GM04503 (cell line): Measurements from ENCODE around the gene MTA3.
"Not testable (repeated sequence)": the region's sequence is repeated elsewhere in the genome, so short reads cannot be mapped to it uniquely, and the experiment has no call there.

ENCODE experiments used
- DNase-seq: peaks from one replicate; pipeline ENCODE4 v3.0.0-alpha.2; 2012; ENCODE audit warnings: low read depth

The MTA3 gene

GRCh38 chr2:42663828-42664227, 95.4 kb downstream of the MTA3 start:
- DNase-seq, result no peak

GRCh38 chr2:42673989-42674579, 105.7 kb downstream of the MTA3 start:
- DNase-seq, result no peak

GRCh38 chr2:42675815-42676214, 107.4 kb downstream of the MTA3 start:
- no peak for DNase-seq

GRCh38 chr2:42685303-42685702, 116.9 kb downstream of the MTA3 start:
- DNase-seq, result no peak

- DNase-seq, result no peak
These were observed 124.7 kb downstream of the MTA3 start for GRCh38 chr2:42693013-42693615.

- no peak for DNase-seq
These were observed 125.5 kb downstream of the MTA3 start for GRCh38 chr2:42693688-42694479.

- no peak for DNase-seq
These were observed 128.6 kb downstream of the MTA3 start for GRCh38 chr2:42696987-42697386.

GRCh38 chr2:42698940-42699339, 130.5 kb downstream of the MTA3 start:
- DNase-seq, result no peak

- DNase-seq, result no peak
These were observed 138.4 kb downstream of the MTA3 start for GRCh38 chr2:42706836-42707235.

GRCh38 chr2:42708179-42708578, 139.7 kb downstream of the MTA3 start:
- no peak for DNase-seq

GRCh38 chr2:42711896-42712295, 143.5 kb downstream of the MTA3 start:
- no peak for DNase-seq

- DNase-seq, result no peak
These were observed 144.5 kb downstream of the MTA3 start for GRCh38 chr2:42712934-42713333.

- no peak for DNase-seq
These were observed 145.5 kb downstream of the MTA3 start for GRCh38 chr2:42713920-42714319.

- DNase-seq, result no peak
These were observed 146.3 kb downstream of the MTA3 start for GRCh38 chr2:42714686-42715085.

GRCh38 chr2:42721898-42722297, 153.5 kb downstream of the MTA3 start:
- DNase-seq, result no peak

GRCh38 chr2:42722320-42723190, 154.1 kb downstream of the MTA3 start:
- DNase-seq, result peak; percentile 89

- DNase-seq, result no peak
These were observed 155.0 kb downstream of the MTA3 start for GRCh38 chr2:42723465-42723864.

- no peak for DNase-seq
These were observed 156.5 kb downstream of the MTA3 start for GRCh38 chr2:42724886-42725285.

GRCh38 chr2:42725657-42726056, 157.2 kb downstream of the MTA3 start:
- no peak for DNase-seq

- no peak for DNase-seq
These were observed 158.2 kb downstream of the MTA3 start for GRCh38 chr2:42726680-42727079.

- DNase-seq, result not testable (repeated sequence)
These were observed 162.9 kb downstream of the MTA3 start for GRCh38 chr2:42731316-42731715.

- DNase-seq, result no peak
These were observed 165.4 kb downstream of the MTA3 start for GRCh38 chr2:42733852-42734251.
